Fibroblast of lung (primary cell): ENCODE measurements around the gene GPR61.

ENCODE experiments used
- CTCF ChIP-seq, 2 donors: IDR thresholded peaks in 1 of 2; conservative IDR thresholded peaks in 1 of 2; 1 replicate in 1 of 2; 2 replicates in 1 of 2; pipeline ENCODE4 v1.5.1; 2011 to 2012; ENCODE audit warnings: low read length in 2 of 2, control low read depth in 1 of 2, inconsistent platforms in 1 of 2, low read depth in 1 of 2, mild to moderate bottlenecking in 1 of 2
- EZH2 ChIP-seq: IDR thresholded peaks from 2 replicates; pipeline ENCODE4 v1.5.1; 2012; ENCODE audit warnings: low read length, control low read depth, mild to moderate bottlenecking; ENCODE audit errors: missing control alignments

DNA sequence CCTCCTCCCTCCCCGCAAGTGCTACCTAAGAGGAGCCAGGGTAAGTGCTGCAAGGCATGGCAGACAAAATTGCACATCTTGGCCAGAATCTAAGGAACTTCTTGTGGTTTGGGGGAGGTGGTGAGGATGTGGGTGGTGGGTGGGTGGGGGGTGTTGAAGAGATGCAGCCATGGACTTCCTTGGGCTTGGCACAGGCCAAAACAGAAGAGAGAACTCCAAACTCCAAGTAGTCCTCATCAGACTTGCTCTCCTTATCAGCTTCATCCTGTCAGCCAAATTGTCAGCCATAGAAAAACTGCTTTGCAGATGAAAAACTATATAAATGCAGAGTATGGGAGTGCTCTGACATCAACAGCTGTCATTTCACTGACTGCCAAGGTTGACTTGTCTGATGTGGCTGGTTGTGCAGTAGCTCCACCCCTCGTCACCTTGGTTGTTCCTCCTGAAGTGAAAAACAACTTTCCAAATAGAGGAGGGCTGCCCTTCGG lies 37.3 kb upstream of the GPR61 start:
- TF ChIP-seq CTCF (conservative IDR thresholded peaks at IDR 0.05 in 1 of 2, IDR thresholded peaks at IDR 0.05 in 1 of 2; ENCODE audit: low read depth in 1 of 2, low read length in 2 of 2) (no peak), EZH2 (no peak)
